Heart left ventricle (tissue), 16 donors: Measurements from ENCODE around the gene SCAF1. TPM values are rescaled to one million over a fixed set of nuclear protein-coding genes. Genes with fewer than 3 reads are reported as not detected.

ENCODE experiments used
- ATAC-seq, 4 donors: fragments of 200-7000 bp; cut with Tn5 transposase; one replicate each; pipeline ENCODE4 v1.9.1; 2020 to 2022; ENCODE audit warnings: moderate library complexity in 4 of 4, mild to moderate bottlenecking in 3 of 4, moderate number of reproducible peaks in 1 of 4
- DNase-seq, 5 donors: peaks; one replicate each; pipeline ENCODE4 v3.0.0-alpha.2; 2020
- H3K27ac ChIP-seq, 12 donors: fragments of 200-600 bp; sonication (generic) in 4 of 12; one replicate each; pipeline versions ENCODE4 v1.5.0 to v1.8.0; 2016 to 2022; ENCODE audit warnings: mild to moderate bottlenecking in 2 of 12
- H3K27me3 ChIP-seq, 9 donors: fragments of 200-600 bp; sonication (generic) in 2 of 9; one replicate each; pipeline versions ENCODE4 v1.5.1 to v1.8.0; 2016 to 2022; ENCODE audit warnings: mild to moderate bottlenecking in 3 of 9
- H3K36me3 ChIP-seq, 9 donors: fragments of 200-600 bp; sonication (generic) in 2 of 9; one replicate each; pipeline versions ENCODE4 v1.5.0 to v1.8.0; 2018 to 2022; ENCODE audit warnings: mild to moderate bottlenecking in 2 of 9
- H3K4me1 ChIP-seq, 12 donors: fragments of 200-600 bp; sonication (generic) in 4 of 12; one replicate each; pipeline versions ENCODE4 v1.5.0 to v1.8.0; 2016 to 2022; ENCODE audit warnings: mild to moderate bottlenecking in 3 of 12
- H3K4me3 ChIP-seq, 12 donors: fragments of 200-600 bp; sonication (generic) in 4 of 12; one replicate each; pipeline versions ENCODE4 v1.5.0 to v1.8.0; 2017 to 2022; ENCODE audit warnings: mild to moderate bottlenecking in 9 of 12, moderate library complexity in 4 of 12
- H3K9me3 ChIP-seq, 12 donors: fragments of 200-600 bp; sonication (generic) in 4 of 12; one replicate each; pipeline versions ENCODE4 v1.5.0 to v1.8.0; 2016 to 2022; ENCODE audit warnings: mild to moderate bottlenecking in 1 of 12
- POLR2A ChIP-seq, 2 donors: fragments of 450-650 bp; IDR thresholded peaks; one replicate each; pipeline ENCODE4 v1.6.1; 2017; ENCODE audit warnings: antibody characterized with exemption in 2 of 2, mild to moderate bottlenecking in 2 of 2, moderate library complexity in 2 of 2
- WGBS, 4 donors: extraction: QIAGEN DNeasy Blood & Tissue Kit in 2 of 4; methylation state at CpG; one replicate each; pipeline versions ENCODE4 v1.1.5 to v1.1.7; 2013 to 2018; 5-methylcytosine and 5-hydroxymethylcytosine counted together
- intact Hi-C, 10 donors: fragments of 100-400 bp; cut with DNase I; formaldehyde crosslinking; loops; one replicate each; pipeline versions ENCODE4 v1.11.1 to v1.14.2; 2022
- polyA plus RNA-seq, 2 donors: library from polyadenylated mRNA; stranded (reverse); fragments of 200-250 nt; gene quantifications; one replicate each; pipeline ENCODE4 v1.2.3, GENCODE V29; 2013
- total RNA-seq, 9 donors: library from RNA; depleted of rRNA in 2 of 9; stranded (reverse); fragments of >200 nt in 2 of 9; fragmentation: NEBNext Ultra II Directional in 3 of 9; extraction: Animal tissue kit (Norgen Biotek cat#: 25700) in 3 of 9; gene quantifications; one replicate each; pipeline versions ENCODE4 v1.1.0 to v1.2.4, GENCODE V29; 2016 to 2023
- TF ChIP-seq, protein P1 (sequence below), 12 donors: fragments of 200-600 bp; sonication (generic) in 4 of 12; IDR thresholded peaks; one replicate each; pipeline versions ENCODE4 v1.5.0 to v1.8.0; 2018 to 2022; ENCODE audit warnings: antibody characterized with exemption in 12 of 12, mild to moderate bottlenecking in 5 of 12
- donor health status: ischemic (EF 13 %, LVEDD 7.1; RV severe dilation, severe dysfunction).
- donor health status: healthy with polysubstance abuse.
- donor health status: DM: no; HTN: yes; CAD: no.
- donor health status: DM: no; HTN: no; CAD: no.
- donor health status: ischemic (EF 25% LVEDD 6.9; RV normal size, moderate dysfunction).
- donor health status: ischemic (EF 25% LVEDD 5.7; RV mildly dilated, moderate dysfunction).
- donor health status: healthy.
- donor health status: DM: yes; HTN: yes; CAD: no.
- donor health status: ischemic (EF 35%, LVEDD 5.7; RV mildly dilated, moderate dysfunction).
- donor health status: nonischemic (EF 11% LVEDD 7.7; RV severe dilation, severe dysfunction).
- donor health status: DM: yes; HTN: yes; CAD: no.
- donor health status: PGD.
- donor health status: ischemic (EF 29% LVEDD 5.4; RV normal size, mild dysfunction).
- donor health status: nonischemic (EF 23%, LVEDD 6.1; RV moderate dilation, normal function).

Gene SCAF1
- total and polyA plus RNA-seq, 11 donors = 24.5 to 52.8 (median 44.0) TPM

DNA sequence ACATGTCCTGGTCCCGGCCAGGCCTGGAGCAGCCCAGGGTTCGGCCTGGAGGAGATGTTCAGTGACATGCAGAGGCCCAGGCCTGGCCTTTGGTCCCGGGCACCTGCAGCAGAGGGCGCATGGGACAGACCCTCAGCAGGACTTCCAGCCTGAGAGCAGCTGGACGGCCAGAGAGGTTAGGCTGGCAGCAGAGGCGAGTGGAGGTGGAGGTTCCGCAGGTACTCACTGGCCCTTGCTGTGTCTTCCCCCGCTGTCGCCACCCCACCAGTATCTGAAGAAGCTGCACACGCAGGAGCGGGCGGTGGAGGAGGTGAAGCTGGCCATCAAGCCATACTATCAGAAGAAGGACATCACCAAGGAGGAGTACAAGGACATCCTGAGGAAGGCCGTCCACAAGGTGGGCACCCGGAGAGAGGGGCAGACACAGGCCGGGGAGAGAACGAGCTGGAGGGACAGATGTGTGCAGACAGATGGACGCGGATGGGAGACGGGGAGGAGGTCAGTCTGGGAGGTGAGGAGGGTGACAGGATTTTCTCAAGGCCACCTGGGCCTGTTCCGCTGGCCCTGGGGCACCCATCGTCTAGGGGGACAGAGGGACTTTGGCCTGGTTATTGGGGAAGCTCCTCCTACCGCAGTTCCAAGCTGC is 15.6 kb downstream of the SCAF1 start:
- H3K9me3 ChIP-seq = no peaks in the 10 kb centered on the region
- WGBS, 4 donors = 90 to 93% (median 92%) methylated on average over 22 of the region's 22 CpGs
- H3K36me3 ChIP-seq = peaks cover 6 to 98% (median 97%) of the 10 kb centered on the region in 9 donors
- H3K27ac ChIP-seq = no peak overlapping the region
- no peaks in the 10 kb centered on the region for H3K27me3 ChIP-seq
- peaks cover 0 to 4% (median 0%) of the 10 kb centered on the region in 12 donors for H3K4me1 ChIP-seq
- no peak overlapping the region for H3K4me3 ChIP-seq
- intact Hi-C loops = no loop called here
- no peak for ATAC-seq
- DNase-seq = no peak
- TF ChIP-seq, protein P1, sequence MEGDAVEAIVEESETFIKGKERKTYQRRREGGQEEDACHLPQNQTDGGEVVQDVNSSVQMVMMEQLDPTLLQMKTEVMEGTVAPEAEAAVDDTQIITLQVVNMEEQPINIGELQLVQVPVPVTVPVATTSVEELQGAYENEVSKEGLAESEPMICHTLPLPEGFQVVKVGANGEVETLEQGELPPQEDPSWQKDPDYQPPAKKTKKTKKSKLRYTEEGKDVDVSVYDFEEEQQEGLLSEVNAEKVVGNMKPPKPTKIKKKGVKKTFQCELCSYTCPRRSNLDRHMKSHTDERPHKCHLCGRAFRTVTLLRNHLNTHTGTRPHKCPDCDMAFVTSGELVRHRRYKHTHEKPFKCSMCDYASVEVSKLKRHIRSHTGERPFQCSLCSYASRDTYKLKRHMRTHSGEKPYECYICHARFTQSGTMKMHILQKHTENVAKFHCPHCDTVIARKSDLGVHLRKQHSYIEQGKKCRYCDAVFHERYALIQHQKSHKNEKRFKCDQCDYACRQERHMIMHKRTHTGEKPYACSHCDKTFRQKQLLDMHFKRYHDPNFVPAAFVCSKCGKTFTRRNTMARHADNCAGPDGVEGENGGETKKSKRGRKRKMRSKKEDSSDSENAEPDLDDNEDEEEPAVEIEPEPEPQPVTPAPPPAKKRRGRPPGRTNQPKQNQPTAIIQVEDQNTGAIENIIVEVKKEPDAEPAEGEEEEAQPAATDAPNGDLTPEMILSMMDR (IDR thresholded peaks at IDR 0.05) = no peak
- no peak for TF ChIP-seq POLR2A (IDR thresholded peaks at IDR 0.05)

DNA sequence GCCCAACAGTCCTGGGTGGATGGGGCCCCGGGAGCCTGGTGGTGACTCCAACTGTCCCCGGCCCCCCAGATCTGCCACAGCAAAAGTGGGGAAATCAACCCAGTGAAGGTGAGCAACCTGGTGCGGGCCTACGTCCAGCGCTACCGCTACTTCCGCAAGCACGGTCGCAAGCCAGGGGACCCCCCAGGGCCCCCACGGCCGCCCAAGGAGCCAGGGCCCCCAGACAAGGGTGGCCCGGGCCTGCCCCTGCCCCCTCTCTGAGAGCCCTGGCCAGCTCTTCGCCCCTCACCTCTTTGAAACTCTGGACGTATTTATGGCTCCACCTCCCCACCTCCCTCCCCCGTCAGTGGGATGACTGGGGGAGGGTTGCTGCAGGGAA is 16.1 kb downstream of the SCAF1 start:
- H3K27me3 ChIP-seq = no peaks in the 10 kb centered on the region
- peaks cover 0 to 8% (median 0%) of the 10 kb centered on the region in 12 donors for H3K4me1 ChIP-seq
- peaks cover 6 to 98% (median 97%) of the 10 kb centered on the region in 9 donors for H3K36me3 ChIP-seq
- ATAC-seq = no peak
- no peak overlapping the region for H3K27ac ChIP-seq
- no peak overlapping the region for H3K4me3 ChIP-seq
- WGBS, 4 donors = 69 to 88% (median 87%) methylated on average over 3 to 15 of the region's 15 CpGs
- intact Hi-C loops = no loop called here
- DNase-seq = no peak
- no peaks in the 10 kb centered on the region for H3K9me3 ChIP-seq
- no peak for TF ChIP-seq POLR2A (IDR thresholded peaks at IDR 0.05)
- TF ChIP-seq, protein P1 (IDR thresholded peaks at IDR 0.05) = no peak

DNA sequence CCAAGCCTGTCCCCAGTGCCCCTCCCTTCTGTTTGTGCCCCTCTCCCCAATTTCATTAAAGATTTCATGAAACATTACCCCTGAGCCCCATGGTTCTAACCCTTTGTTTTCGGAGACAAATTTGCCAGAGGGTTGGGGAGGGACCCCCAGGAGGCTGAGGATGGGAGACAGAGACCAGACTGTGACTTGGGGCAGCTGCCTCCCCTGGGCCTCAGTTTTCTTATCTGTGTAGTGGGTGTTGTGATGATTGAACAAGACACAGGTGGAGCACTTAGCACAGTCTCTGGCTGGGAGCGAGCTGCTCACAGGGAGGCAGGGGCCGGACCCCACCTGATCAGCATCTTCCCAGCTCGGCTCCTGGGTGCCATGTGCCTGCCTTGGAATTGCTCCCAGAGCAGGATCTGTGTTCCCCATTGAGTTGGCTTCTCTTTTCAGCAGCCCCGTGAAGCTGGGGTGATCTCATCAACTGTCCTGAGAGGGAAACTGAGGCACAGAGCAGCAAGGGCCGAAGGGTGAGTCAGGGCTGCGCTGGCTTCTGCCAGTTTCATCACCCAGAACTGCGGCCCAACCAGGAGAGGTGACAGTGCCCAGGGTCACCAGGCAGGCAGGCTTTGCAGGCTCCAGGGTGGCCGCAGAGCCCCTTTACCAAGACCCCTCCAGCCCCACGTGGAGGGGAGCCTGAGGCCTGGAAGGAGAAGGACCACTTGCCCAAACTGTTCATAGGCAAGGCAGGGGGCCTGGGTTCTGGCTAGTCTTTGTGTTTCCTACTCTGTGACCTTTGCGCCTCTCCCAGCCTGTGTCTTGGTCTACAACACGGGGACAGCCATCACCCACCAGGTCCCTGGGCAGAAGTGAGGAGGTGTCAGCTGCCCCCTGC is 16.8 kb downstream of the SCAF1 start:
- Histone ChIP-seq H3K27ac (no peak overlapping the region), H3K4me3 (no peak overlapping the region), H3K9me3 (no peaks in the 10 kb centered on the region), H3K4me1 (peaks cover 0 to 15% (median 2%) of the 10 kb centered on the region in 12 donors), H3K36me3 (peaks cover 6 to 94% (median 90%) of the 10 kb centered on the region in 9 donors), H3K27me3 (no peaks in the 10 kb centered on the region)
- intact Hi-C loops = no loop called here
- TF ChIP-seq, protein P1 (IDR thresholded peaks at IDR 0.05) = no peak
- TF ChIP-seq POLR2A (IDR thresholded peaks at IDR 0.05) = no peak
- 90 to 92% (median 92%) methylated on average over 7 to 12 of the region's 12 CpGs for WGBS, 4 donors
- DNase-seq (no peak), ATAC-seq (no peak)

DNA sequence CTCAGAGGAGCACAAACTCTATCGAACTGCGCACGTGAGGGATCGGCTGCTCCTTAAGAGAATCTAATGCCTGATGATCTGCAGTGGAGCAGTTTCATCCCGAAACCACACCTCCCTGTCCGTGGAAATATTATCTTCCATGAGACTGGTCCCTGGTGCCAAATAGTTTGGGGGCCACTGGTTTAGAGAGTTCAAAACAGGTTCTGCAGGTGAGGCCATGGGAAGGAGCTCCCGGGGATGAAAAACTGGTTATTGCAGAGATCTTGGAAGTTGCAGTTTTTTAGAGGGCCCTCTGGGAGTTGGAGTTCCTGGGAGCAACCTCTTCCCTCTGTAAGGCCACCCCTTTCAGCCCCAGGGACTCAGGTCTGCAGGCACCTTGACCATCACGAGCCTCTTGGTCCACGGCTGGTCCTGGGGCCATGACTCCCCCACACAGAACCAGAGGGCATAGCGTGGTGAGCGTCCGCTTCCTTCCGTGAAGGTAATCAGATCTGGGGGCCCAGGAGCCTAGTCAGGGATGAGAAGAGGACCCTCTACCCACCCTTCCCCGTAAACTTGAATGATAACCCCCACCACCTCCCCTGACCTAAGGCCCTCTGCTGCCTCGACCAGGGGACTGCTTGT is 18.4 kb downstream of the SCAF1 start:
- peaks cover 6 to 78% (median 74%) of the 10 kb centered on the region in 9 donors for H3K36me3 ChIP-seq
- H3K4me1 ChIP-seq = peaks cover 0 to 19% (median 9%) of the 10 kb centered on the region in 12 donors
- H3K4me3 ChIP-seq = no peak overlapping the region
- peak in 1 of 5 donors; percentile 30 for DNase-seq
- ATAC-seq = no peak
- H3K9me3 ChIP-seq = no peaks in the 10 kb centered on the region
- H3K27me3 ChIP-seq = no peaks in the 10 kb centered on the region
- TF ChIP-seq, protein P1 (IDR thresholded peaks at IDR 0.05) = no peak
- TF ChIP-seq POLR2A (IDR thresholded peaks at IDR 0.05) = no peak
- intact Hi-C loops = no loop called here
- 87 to 91% (median 89%) methylated on average over 11 to 15 of the region's 15 CpGs for WGBS, 4 donors
- H3K27ac ChIP-seq = no peak overlapping the region
